H1 (cell line): ENCODE measurements around the gene PIAS1. TPM values are rescaled to one million over a fixed set of nuclear protein-coding genes. Genes with fewer than 3 reads are reported as not detected.

ENCODE experiments used
- CTCF ChIA-PET: fragments of 300-600 bp; sonication (Branson Sonifier 250); formaldehyde crosslinking; loops from one replicate; lab custom pipeline; 2021; ENCODE audit not compliant: partially characterized antibody; lab: Charles Lee
- POLR2A ChIA-PET: fragments of 300-600 bp; sonication (Branson Sonifier 250); formaldehyde crosslinking; loops from one replicate; lab custom pipeline; 2021; ENCODE audit warnings: inconsistent platforms; ENCODE audit not compliant: partially characterized antibody; lab: Charles Lee
- DNase-seq, 2 experiments: peaks; one replicate each; pipeline versions ENCODE4 v3.0.0 to v3.0.0-alpha.2; 2010 to 2022; ENCODE audit warnings: low spot score in 2 of 2, low read depth in 1 of 2, mixed read lengths in 1 of 2
- FAIRE-seq: peaks from 2 replicates; lab custom pipeline; 2011; peaks lifted over from hg19 to GRCh38; lab: Jason Lieb, UNC
- H2AFZ ChIP-seq: 2 replicates; pipeline ENCODE4 v1.8.1; 2012; ENCODE audit warnings: low read length, inconsistent platforms
- H2AK5ac ChIP-seq: 2 replicates; pipeline ENCODE4 v1.6.1; 2013; ENCODE audit warnings: low read depth, low read length
- H2BK120ac ChIP-seq: replicated peaks from 2 replicates; pipeline ENCODE3; 2013; ENCODE audit warnings: low read depth, low read length, inconsistent platforms
- H2BK12ac ChIP-seq: 2 replicates; pipeline ENCODE4 v1.6.1; 2013; ENCODE audit warnings: low read depth, low read length
- H2BK15ac ChIP-seq: 2 replicates; pipeline ENCODE4 v1.6.1; 2013; ENCODE audit warnings: low read length
- H2BK20ac ChIP-seq: 2 replicates; pipeline ENCODE4 v1.6.1; 2013; ENCODE audit warnings: low read length
- H2BK5ac ChIP-seq: 2 replicates; pipeline ENCODE4 v1.6.1; 2013; ENCODE audit warnings: low read depth, low read length
- H3K14ac ChIP-seq: 2 replicates; pipeline ENCODE4 v1.6.1; 2013; ENCODE audit warnings: inconsistent platforms; ENCODE audit not compliant: insufficient read length
- H3K18ac ChIP-seq: 2 replicates; pipeline ENCODE4 v1.6.1; 2013; ENCODE audit warnings: low read length; ENCODE audit errors: extremely low read depth
- H3K23ac ChIP-seq: 2 replicates; pipeline ENCODE4 v1.6.1; 2013; ENCODE audit warnings: inconsistent platforms; ENCODE audit not compliant: insufficient read length
- H3K23me2 ChIP-seq: 2 replicates; pipeline ENCODE4 v1.6.1; 2013; ENCODE audit warnings: low read depth, low read length
- H3K27ac ChIP-seq: 2 replicates; pipeline ENCODE4 v1.6.1; 2011; ENCODE audit warnings: low read depth, low read length, inconsistent platforms
- H3K27me3 ChIP-seq, 4 experiments: replicated peaks in 1 of 4; 1 replicate in 1 of 4; 2 replicates in 3 of 4; pipeline versions ENCODE4 v1.6.1 to v1.8.1; 2011 to 2013; ENCODE audit warnings: low read length in 3 of 4, mild to moderate bottlenecking in 3 of 4, inconsistent platforms in 2 of 4, mixed read lengths in 2 of 4, moderate library complexity in 1 of 4; ENCODE audit not compliant: control insufficient read depth in 3 of 4, insufficient read depth in 3 of 4; ENCODE audit errors: extremely low read depth in 1 of 4
- H3K36me3 ChIP-seq, 4 experiments: 2 replicates each; pipeline versions ENCODE4 v1.6.1 to v1.8.1; 2011 to 2013; ENCODE audit warnings: mild to moderate bottlenecking in 4 of 4, low read length in 3 of 4, moderate library complexity in 2 of 4, control low read depth in 1 of 4, inconsistent platforms in 1 of 4; ENCODE audit not compliant: insufficient read depth in 4 of 4, control insufficient read depth in 2 of 4
- H3K4ac ChIP-seq: replicated peaks from 2 replicates; pipeline ENCODE3; 2013; ENCODE audit warnings: low read length, low read depth, mixed read lengths, inconsistent platforms; ENCODE audit not compliant: insufficient read length
- H3K4me1 ChIP-seq, 4 experiments: replicated peaks in 1 of 4; 1 replicate in 1 of 4; 2 replicates in 3 of 4; pipeline versions ENCODE4 v1.6.1 to v1.8.1; 2011 to 2013; ENCODE audit warnings: low read length in 3 of 4, inconsistent platforms in 2 of 4, mixed read lengths in 1 of 4; ENCODE audit not compliant: insufficient read depth in 4 of 4, control insufficient read depth in 3 of 4
- H3K4me2 ChIP-seq, 2 experiments: 2 replicates each; pipeline versions ENCODE4 v1.6.1 to v1.8.1; 2011 to 2013; ENCODE audit warnings: low read depth in 2 of 2, low read length in 2 of 2, control low read depth in 1 of 2, inconsistent platforms in 1 of 2, mild to moderate bottlenecking in 1 of 2; ENCODE audit not compliant: insufficient read depth in 1 of 2
- H3K4me3 ChIP-seq, 4 experiments: fragments of 200-600, 300-600 bp in 1 of 4; sonication (generic), shearing (Covaris generic), sonication (Bioruptor Twin) in 1 of 4; 2 replicates each; pipeline versions ENCODE4 v1.5.1 to v1.8.1; 2011 to 2016; ENCODE audit warnings: low read length in 4 of 4, low read depth in 3 of 4, control low read depth in 2 of 4, inconsistent platforms in 2 of 4, mild to moderate bottlenecking in 2 of 4, mixed read lengths in 1 of 4, moderate library complexity in 1 of 4; ENCODE audit not compliant: insufficient read depth in 2 of 4; ENCODE audit errors: extremely low read depth in 1 of 4
- H3K56ac ChIP-seq: replicated peaks from 2 replicates; pipeline ENCODE3; 2013; ENCODE audit warnings: low read depth, mild to moderate bottlenecking, mixed read lengths, low read length, inconsistent platforms; ENCODE audit not compliant: insufficient read length
- H3K79me1 ChIP-seq: 2 replicates; pipeline ENCODE4 v1.6.1; 2013; ENCODE audit warnings: low read depth, low read length, control low read depth
- H3K79me2 ChIP-seq, 2 experiments: 2 replicates each; pipeline versions ENCODE4 v1.6.1 to v1.8.1; 2012 to 2013; ENCODE audit warnings: low read length in 2 of 2, mild to moderate bottlenecking in 2 of 2, inconsistent platforms in 1 of 2; ENCODE audit not compliant: insufficient read depth in 2 of 2, control insufficient read depth in 1 of 2
- H3K9ac ChIP-seq, 4 experiments: replicated peaks in 1 of 4; 1 replicate in 1 of 4; 2 replicates in 3 of 4; pipeline versions ENCODE4 v1.6.1 to v1.8.1; 2011 to 2013; ENCODE audit warnings: low read depth in 3 of 4, low read length in 3 of 4, control low read depth in 2 of 4, mild to moderate bottlenecking in 2 of 4, moderate library complexity in 2 of 4, inconsistent platforms in 1 of 4; ENCODE audit errors: extremely low read depth in 1 of 4
- H3K9me3 ChIP-seq, 2 experiments: 2 replicates each; pipeline versions ENCODE4 v1.6.1 to v1.8.1; 2012 to 2013; ENCODE audit warnings: mild to moderate bottlenecking in 2 of 2, moderate library complexity in 2 of 2, control low read depth in 1 of 2, inconsistent platforms in 1 of 2, low read depth in 1 of 2, low read length in 1 of 2, mixed read lengths in 1 of 2; ENCODE audit not compliant: insufficient read depth in 2 of 2
- H4K20me1 ChIP-seq, 2 experiments: replicated peaks in 1 of 2; 2 replicates each; pipeline versions ENCODE3 to v1.8.1; 2011 to 2013; ENCODE audit warnings: inconsistent platforms in 2 of 2, low read length in 2 of 2, mild to moderate bottlenecking in 1 of 2; ENCODE audit not compliant: insufficient read depth in 2 of 2, control insufficient read depth in 1 of 2
- H4K5ac ChIP-seq: 2 replicates; pipeline ENCODE4 v1.6.1; 2013; ENCODE audit warnings: low read length, low read depth, mixed read lengths, inconsistent platforms; ENCODE audit not compliant: insufficient read length
- H4K8ac ChIP-seq: 2 replicates; pipeline ENCODE4 v1.8.0; 2013; ENCODE audit warnings: mild to moderate bottlenecking, moderate library complexity, low read length, inconsistent platforms; ENCODE audit not compliant: insufficient read depth; ENCODE audit errors: extremely low read depth
- H4K91ac ChIP-seq: replicated peaks from 2 replicates; pipeline ENCODE3; 2013; ENCODE audit warnings: low read length, mixed read lengths, inconsistent platforms; ENCODE audit not compliant: insufficient read length
- ASH2L ChIP-seq: fragments of 200-600, 300-600 bp; sonication (generic); IDR thresholded peaks from one replicate; pipeline ENCODE4 v1.7.1; 2017; ENCODE audit warnings: low read length
- CBX8 ChIP-seq: fragments of 300-800, 300-1000 bp; sonication (generic); IDR thresholded peaks from 2 replicates; pipeline ENCODE4 v1.7.1; 2016; ENCODE audit warnings: low read depth, low read length, borderline replicate concordance
- CHD2 ChIP-seq: IDR thresholded peaks from 2 replicates; pipeline ENCODE4 v1.6.1; 2012; ENCODE audit warnings: low read length, improper control_type of control experiment
- EZH2 ChIP-seq: fragments of 200-600 bp; sonication (generic); IDR thresholded peaks from 2 replicates; pipeline ENCODE4 v1.7.1; 2012; ENCODE audit warnings: low read depth, mild to moderate bottlenecking, moderate library complexity, low read length, inconsistent platforms; ENCODE audit not compliant: severe bottlenecking
- HDAC6 ChIP-seq: IDR thresholded peaks from one replicate; pipeline ENCODE4 v1.7.1; 2012; ENCODE audit warnings: low read depth, mild to moderate bottlenecking, inconsistent platforms, low read length, moderate library complexity
- JUN ChIP-seq: IDR thresholded peaks from 2 replicates; pipeline ENCODE4 v1.6.1; 2011; ENCODE audit warnings: low read depth, mild to moderate bottlenecking, improper control_type of control experiment, low read length
- KDM4A ChIP-seq: IDR thresholded peaks from one replicate; pipeline ENCODE4 v1.7.1; 2012; ENCODE audit warnings: low read depth, mild to moderate bottlenecking, moderate library complexity, low read length, inconsistent platforms; ENCODE audit not compliant: severe bottlenecking
- PHF8 ChIP-seq: fragments of 200-600 bp; sonication (generic); conservative IDR thresholded peaks from 2 replicates; pipeline ENCODE4 v1.7.1; 2012; ENCODE audit warnings: low read depth, mild to moderate bottlenecking, inconsistent platforms, low read length, moderate library complexity
- SIN3A ChIP-seq, 2 experiments: IDR thresholded peaks in 1 of 2; conservative IDR thresholded peaks in 1 of 2; 2 replicates each; pipeline ENCODE4 v1.6.1; 2011 to 2012; ENCODE audit warnings: low read length in 2 of 2, improper control_type of control experiment in 1 of 2, low read depth in 1 of 2, mild to moderate bottlenecking in 1 of 2
- SIX5 ChIP-seq: IDR thresholded peaks from 2 replicates; pipeline ENCODE4 v1.6.1; 2011; ENCODE audit warnings: mild to moderate bottlenecking, low read depth, low read length
- WGBS, 2 experiments: shearing (Covaris generic) in 1 of 2; methylation state at CpG; one replicate each; pipeline versions ENCODE4 v1.1.6 to v1.1.7; 2013 to 2015; ENCODE audit warnings: low lambda C conversion rate in 2 of 2, mixed read lengths in 2 of 2, inconsistent platforms in 1 of 2, low coverage in 1 of 2, missing lambda C conversion rate in 1 of 2; ENCODE audit not compliant: insufficient replicate concordance in 2 of 2, insufficient coverage in 1 of 2, insufficient read length in 1 of 2; ENCODE audit errors: extremely low coverage in 1 of 2, missing lambda C conversion rate in 1 of 2; 5-methylcytosine and 5-hydroxymethylcytosine counted together
- polyA plus RNA-seq, 7 experiments: library from polyadenylated mRNA; depleted of rRNA in 3 of 7; stranded (reverse) in 5 of 7; unstranded in 2 of 7; fragments of >200 nt in 5 of 7; fragments of 200-250 nt in 2 of 7; gene quantifications; 1 replicate in 5 of 7; 2 replicates in 1 of 7; 4 replicates in 1 of 7; pipeline versions ENCODE4 v1.2.1 to v1.2.3, GENCODE V29; 2011 to 2013; ENCODE audit warnings: missing spikeins in 2 of 7, mixed read lengths in 2 of 7
- total RNA-seq: library from RNA; stranded (reverse); fragmentation: NEBNext Ultra II Directional; extraction: Animal tissue kit (Norgen Biotek cat#: 25700); gene quantifications from 2 replicates; pipeline ENCODE4 v1.2.1, GENCODE V29; 2021

PIAS1 gene
- total and polyA plus RNA-seq, 2 of the 8 experiments (the other 6 are each of a cell fraction or from before 2014, with no cell fraction given): 30.8 to 34.5 TPM

- H3K27ac ChIP-seq: no peak overlapping the region; the same call in 1 of the 2 replicates
- POLR2A ChIA-PET: interaction anchor here (1.4 to 1.6 kb wide), 2 partner anchors 15 to 18 kb away, joined by 5 read pairs; no protein-coding TSS in a partner anchor
- peak overlapping the region; percentile 3; the same call in 1 of the 2 replicates for H4K8ac ChIP-seq
- H4K5ac ChIP-seq: no peak overlapping the region
- H3K4me2 ChIP-seq: no peak overlapping the region
- TF ChIP-seq JUN (no peak), ASH2L (no peak), CHD2 (no peak), SIN3A (conservative IDR thresholded peaks at IDR 0.05 in 1 of 2, IDR thresholded peaks at IDR 0.05 in 1 of 2; ENCODE audit: low read depth in 1 of 2, low read length in 2 of 2) (no peak), EZH2 (no peak), CBX8 (no peak), KDM4A (no peak), SIX5 (no peak), HDAC6 (no peak), PHF8 (no peak)
- DNase-seq (no peak), FAIRE-seq (no peak)
- H4K20me1 ChIP-seq: peaks cover 10 to 33% of the 10 kb centered on the region in 2 experiments
- no peak overlapping the region for H2BK5ac ChIP-seq
- peaks cover 0 to 28% of the 10 kb centered on the region in 2 experiments; a peak in 2 of 4 replicates for H3K79me2 ChIP-seq
- H2BK120ac ChIP-seq: no peak overlapping the region
- peak overlapping the region; percentile 13; the same call in 1 of the 2 replicates for H2AK5ac ChIP-seq
- no peak overlapping the region for H3K4ac ChIP-seq
- 85% methylated on average over 13 of the region's 13 CpGs; no CpG with 5 or more reads in 1 of the 2 experiments for WGBS, 2 experiments
- no peak overlapping the region for H3K14ac ChIP-seq
- no peak overlapping the region for H2AFZ ChIP-seq
- no peak overlapping the region for H3K4me3 ChIP-seq
- no peak overlapping the region for H4K91ac ChIP-seq
- CTCF ChIA-PET: interaction anchor here (0.6 to 5.7 kb wide), 8 partner anchors 10 to 347 kb away, joined by 3 to 101 read pairs (median 4); no protein-coding TSS in a partner anchor
- peaks cover 10% of the 10 kb centered on the region; the same call in 1 of the 2 replicates for H3K79me1 ChIP-seq
- no peaks in the 10 kb centered on the region; a peak in 1 of 8 replicates for H3K36me3 ChIP-seq
- peaks cover 2 to 38% (median 19%) of the 10 kb centered on the region in 4 experiments for H3K4me1 ChIP-seq
- no peak overlapping the region for H2BK12ac ChIP-seq
- no peak overlapping the region for H3K9ac ChIP-seq
- no peak overlapping the region for H2BK20ac ChIP-seq
- H3K9me3 ChIP-seq: no peaks in the 10 kb centered on the region
- H3K56ac ChIP-seq: no peak overlapping the region
- no peak overlapping the region for H3K18ac ChIP-seq
- H3K23ac ChIP-seq: no peak overlapping the region
- H2BK15ac ChIP-seq: no peak overlapping the region
- H3K23me2 ChIP-seq: no peaks in the 10 kb centered on the region
- H3K27me3 ChIP-seq: no peaks in the 10 kb centered on the region
Observed at GRCh38 chr15:68209735-68210408, 155.8 kb downstream of the PIAS1 start.
